SK-N-SH treated with all-trans-retinoic acid at 6 μM for 48 hours (cell line): ENCODE data around the gene CNPY4.

Source experiments
- ATAC-seq: fragments of 200-7000 bp; cut with Tn5 transposase; 3 replicates; pipeline ENCODE4 v1.9.1; 2020; ENCODE audit warnings: mild to moderate bottlenecking, moderate library complexity
- BACH2 ChIP-seq: fragments of 250-450 bp; sonication (Bioruptor Pico); IDR thresholded peaks from 2 replicates; pipeline ENCODE4 v1.9.0; 2021; ENCODE audit warnings: mild to moderate bottlenecking, borderline replicate concordance
- CSDC2 ChIP-seq: fragments of 250-450 bp; sonication (Bioruptor Pico); IDR thresholded peaks from 2 replicates; pipeline ENCODE4 v1.5.0; 2020; ENCODE audit warnings: mild to moderate bottlenecking, moderate library complexity
- CSRNP3 ChIP-seq: fragments of 250-450 bp; sonication (Bioruptor Pico); IDR thresholded peaks from 2 replicates; pipeline ENCODE4 v1.5.1; 2021; ENCODE audit warnings: mild to moderate bottlenecking, moderate library complexity
- ESRRG ChIP-seq: fragments of 250-450 bp; sonication (Bioruptor Pico); IDR thresholded peaks from 2 replicates; pipeline ENCODE4 v1.6.1; 2021; ENCODE audit warnings: mild to moderate bottlenecking
- GLIS3 ChIP-seq: fragments of 250-450 bp; sonication (Bioruptor Pico); IDR thresholded peaks from 2 replicates; pipeline ENCODE4 v1.5.0; 2020; ENCODE audit warnings: mild to moderate bottlenecking, moderate library complexity
- ISL1 ChIP-seq: fragments of 250-450 bp; sonication (Bioruptor Pico); IDR thresholded peaks from 2 replicates; pipeline ENCODE4 v2.1.2; 2022; ENCODE audit warnings: mild to moderate bottlenecking, moderate library complexity
- OSR1 ChIP-seq: fragments of 250-450 bp; sonication (Bioruptor Pico); IDR thresholded peaks from 2 replicates; pipeline ENCODE4 v1.8.0; 2022; ENCODE audit warnings: moderate library complexity, mild to moderate bottlenecking, inconsistent platforms
- PATZ1 ChIP-seq: fragments of 250-450 bp; sonication (Bioruptor Pico); IDR thresholded peaks from 2 replicates; pipeline ENCODE4 v1.8.0; 2020; ENCODE audit warnings: mild to moderate bottlenecking, moderate library complexity, borderline replicate concordance
- POU6F1 ChIP-seq: fragments of 250-450 bp; sonication (Bioruptor Pico); IDR thresholded peaks from 2 replicates; pipeline ENCODE4 v1.8.0; 2021; ENCODE audit warnings: low read depth, mild to moderate bottlenecking, moderate library complexity, borderline replicate concordance
- PPARA ChIP-seq: fragments of 250-450 bp; sonication (Bioruptor Pico); IDR thresholded peaks from 2 replicates; pipeline ENCODE4 v1.5.0; 2020; ENCODE audit warnings: mild to moderate bottlenecking, borderline replicate concordance
- RARB ChIP-seq: fragments of 250-450 bp; sonication (Bioruptor Pico); IDR thresholded peaks from 2 replicates; pipeline ENCODE4 v1.8.0; 2021; ENCODE audit warnings: mild to moderate bottlenecking, moderate library complexity
- SNAI2 ChIP-seq: fragments of 250-450 bp; sonication (Bioruptor Pico); IDR thresholded peaks from 2 replicates; pipeline ENCODE4 v1.5.0; 2020; ENCODE audit warnings: mild to moderate bottlenecking, moderate library complexity
- TCF4 ChIP-seq: fragments of 250-450 bp; sonication (Bioruptor Pico); IDR thresholded peaks from 2 replicates; pipeline ENCODE4 v1.8.0; 2021; ENCODE audit warnings: mild to moderate bottlenecking, moderate library complexity, borderline replicate concordance
- TOX ChIP-seq: fragments of 250-450 bp; sonication (Bioruptor Pico); IDR thresholded peaks from 2 replicates; pipeline ENCODE4 v1.8.0; 2021; ENCODE audit warnings: mild to moderate bottlenecking, moderate library complexity, borderline replicate concordance
- TSHZ2 ChIP-seq: fragments of 250-450 bp; sonication (Bioruptor Pico); IDR thresholded peaks from 2 replicates; pipeline ENCODE4 v1.5.0; 2020; ENCODE audit warnings: mild to moderate bottlenecking, moderate library complexity
- ZC3H10 ChIP-seq: fragments of 250-450 bp; sonication (Bioruptor Pico); IDR thresholded peaks from 2 replicates; pipeline ENCODE4 v1.5.1; 2021; ENCODE audit warnings: mild to moderate bottlenecking, moderate library complexity
- ZFP3 ChIP-seq: fragments of 250-450 bp; sonication (Bioruptor Pico); IDR thresholded peaks from 2 replicates; pipeline ENCODE4 v1.5.0; 2020; ENCODE audit warnings: mild to moderate bottlenecking, moderate library complexity
- ZNF565 ChIP-seq: fragments of 450-650 bp; formaldehyde crosslinking; conservative IDR thresholded peaks from 2 replicates; pipeline ENCODE4 v1.5.0; 2020; ENCODE audit warnings: low read depth, mild to moderate bottlenecking, moderate library complexity
- ZNF70 ChIP-seq: fragments of 450-650 bp; formaldehyde crosslinking; IDR thresholded peaks from 2 replicates; pipeline ENCODE4 v1.5.0; 2020; ENCODE audit warnings: mild to moderate bottlenecking, moderate library complexity
- ZNF8 ChIP-seq: fragments of 450-650 bp; formaldehyde crosslinking; IDR thresholded peaks from 2 replicates; pipeline ENCODE4 v1.5.0; 2020; ENCODE audit warnings: mild to moderate bottlenecking, moderate library complexity

CNPY4 gene

GRCh38 chr7:100159099-100159623 lies 39.7 kb downstream of the CNPY4 start:
- no peak for TF ChIP-seq ZC3H10 (CRISPR knock-in tag)
- no peak for TF ChIP-seq POU6F1 (CRISPR knock-in tag)
- no peak for TF ChIP-seq ESRRG
- no peak for TF ChIP-seq TOX (CRISPR knock-in tag)
- no peak for TF ChIP-seq BACH2 (CRISPR knock-in tag)
- no peak for TF ChIP-seq ZNF70
- TF ChIP-seq PATZ1 (CRISPR knock-in tag), result no peak
- no peak for TF ChIP-seq TSHZ2 (CRISPR knock-in tag)
- no peak for TF ChIP-seq SNAI2
- ATAC-seq, result no peak

- ATAC-seq, result no peak
Measured at GRCh38 chr7:100160067-100160466, 40.6 kb downstream of the CNPY4 start.

GRCh38 chr7:100163006-100163531 lies 43.6 kb downstream of the CNPY4 start:
- ATAC-seq, result no peak
- no peak for TF ChIP-seq POU6F1 (CRISPR knock-in tag)
- no peak for TF ChIP-seq ZFP3 (CRISPR knock-in tag)
- no peak for TF ChIP-seq SNAI2
- TF ChIP-seq OSR1 (CRISPR knock-in tag), result no peak
- TF ChIP-seq TSHZ2 (CRISPR knock-in tag), result no peak
- TF ChIP-seq ESRRG, result no peak
- TF ChIP-seq ZNF565, result no peak
- TF ChIP-seq BACH2 (CRISPR knock-in tag), result no peak
- no peak for TF ChIP-seq TOX (CRISPR knock-in tag)
- no peak for TF ChIP-seq GLIS3 (CRISPR knock-in tag)
- TF ChIP-seq CSRNP3 (CRISPR knock-in tag), result no peak
- TF ChIP-seq CSDC2 (CRISPR knock-in tag), result no peak
- no peak for TF ChIP-seq ZNF8

More at GRCh38 chr7:100160067-100160466, 40.6 kb downstream of the CNPY4 start:
- TF ChIP-seq POU6F1 (CRISPR knock-in tag), result no peak
- no peak for TF ChIP-seq ISL1 (CRISPR knock-in tag)
- TF ChIP-seq PPARA, result no peak
- TF ChIP-seq TCF4 (CRISPR knock-in tag), result no peak
- TF ChIP-seq SNAI2, result no peak
- TF ChIP-seq BACH2 (CRISPR knock-in tag), result no peak
- no peak for TF ChIP-seq RARB
- no peak for TF ChIP-seq OSR1 (CRISPR knock-in tag)
- no peak for TF ChIP-seq GLIS3 (CRISPR knock-in tag)
